Neural progenitor cell (in vitro differentiated cells): Measurements from ENCODE around the gene PRH1. TPM values are rescaled to one million over a fixed set of nuclear protein-coding genes. Genes with fewer than 3 reads are reported as not detected.

ENCODE experiments used
- DNase-seq: peaks from one replicate; pipeline ENCODE4 v3.0.0-alpha.2; 2016; ENCODE audit warnings: low spot score
- H2AFZ ChIP-seq: fragments of 200-600 bp; sonication (generic); replicated peaks from 2 replicates; pipeline ENCODE4 v1.6.1; 2016; ENCODE audit warnings: antibody characterized with exemption
- H3F3A ChIP-seq: fragments of 200-600 bp; sonication (generic); 2 replicates; pipeline ENCODE4 v1.6.1; 2016; ENCODE audit warnings: antibody characterized with exemption, low read depth
- H3K27ac ChIP-seq: fragments of 200-600 bp; sonication (generic); 2 replicates; pipeline ENCODE4 v1.5.1; 2016; ENCODE audit warnings: mild to moderate bottlenecking
- H3K27me3 ChIP-seq: fragments of 200-600 bp; sonication (generic); 2 replicates; pipeline ENCODE4 v1.6.1; 2016; ENCODE audit warnings: mild to moderate bottlenecking, moderate library complexity
- H3K36me3 ChIP-seq: fragments of 200-600 bp; sonication (generic); 2 replicates; pipeline ENCODE4 v1.5.1; 2016
- H3K4me1 ChIP-seq: fragments of 200-600 bp; sonication (generic); 2 replicates; pipeline ENCODE4 v1.6.1; 2016; ENCODE audit warnings: mixed run types
- H3K4me2 ChIP-seq: fragments of 200-600 bp; sonication (generic); 2 replicates; pipeline ENCODE4 v1.6.1; 2016
- H3K4me3 ChIP-seq: fragments of 200-600 bp; sonication (generic); 2 replicates; pipeline ENCODE4 v1.5.1; 2016
- H3K79me2 ChIP-seq: fragments of 200-600 bp; sonication (generic); 2 replicates; pipeline ENCODE4 v1.6.1; 2016; ENCODE audit warnings: low read depth
- H3K9ac ChIP-seq: fragments of 200-600 bp; sonication (generic); 2 replicates; pipeline ENCODE4 v1.6.1; 2016
- H3K9me3 ChIP-seq: fragments of 200-600 bp; sonication (generic); 2 replicates; pipeline ENCODE4 v1.5.1; 2016; ENCODE audit warnings: low read depth
- H4K20me1 ChIP-seq: fragments of 200-600 bp; sonication (generic); 2 replicates; pipeline ENCODE4 v1.6.1; 2016; ENCODE audit warnings: low read depth
- H3K27ac Mint-ChIP-seq: 3 replicates; pipeline ENCODE4 v1.8.0; 2021; ENCODE audit warnings: mixed read lengths
- H3K27me3 Mint-ChIP-seq: 2 replicates; pipeline ENCODE4 v1.8.0; 2022; ENCODE audit warnings: low read depth, mild to moderate bottlenecking, inconsistent platforms, moderate library complexity, mixed read lengths; ENCODE audit not compliant: insufficient read depth
- H3K36me3 Mint-ChIP-seq: 3 replicates; pipeline ENCODE4 v1.8.0; 2021; ENCODE audit warnings: mixed read lengths
- H3K4me1 Mint-ChIP-seq: 3 replicates; pipeline ENCODE4 v1.8.0; 2021; ENCODE audit warnings: mixed read lengths
- H3K4me3 Mint-ChIP-seq: 3 replicates; pipeline ENCODE4 v1.8.0; 2021; ENCODE audit warnings: mild to moderate bottlenecking, moderate library complexity, mixed read lengths
- H3K9me3 Mint-ChIP-seq: 3 replicates; pipeline ENCODE4 v1.8.0; 2020; ENCODE audit warnings: mixed read lengths
- EZH2 ChIP-seq: fragments of 200-600 bp; sonication (generic); IDR thresholded peaks from 2 replicates; pipeline ENCODE4 v1.6.1; 2017; ENCODE audit warnings: antibody characterized with exemption, mild to moderate bottlenecking, moderate library complexity
- EZH2phosphoT487 ChIP-seq: fragments of 200-600 bp; sonication (generic); IDR thresholded peaks from 2 replicates; pipeline ENCODE4 v1.6.1; 2017; ENCODE audit warnings: antibody characterized with exemption
- total RNA-seq: library from RNA; depleted of rRNA; stranded (reverse); fragments of >200 nt; gene quantifications from 2 replicates; pipeline ENCODE4 v1.2.3, GENCODE V29; 2015; ENCODE audit warnings: low replicate concordance
- TF ChIP-seq, protein P1 (sequence below): fragments of 200-600 bp; sonication (generic); IDR thresholded peaks from 2 replicates; pipeline ENCODE4 v1.5.1; 2017; ENCODE audit warnings: antibody characterized with exemption, mild to moderate bottlenecking

Gene PRH1
- total RNA-seq, 1 donor from 2014 or later = 24.1 TPM

- Histone ChIP-seq H3F3A (no peaks in the 10 kb centered on the region), H3K4me3 (no peak overlapping the region), H3K4me2 (no peak overlapping the region), H3K27me3 (no peaks in the 10 kb centered on the region), H2AFZ (no peak overlapping the region), H3K9me3 (peaks cover 3% of the 10 kb centered on the region), H4K20me1 (no peaks in the 10 kb centered on the region), H3K9ac (no peak overlapping the region), H3K79me2 (no peaks in the 10 kb centered on the region), H3K4me1 (no peaks in the 10 kb centered on the region), H3K27ac (no peak overlapping the region), H3K36me3 (peaks cover 1% of the 10 kb centered on the region)
- TF ChIP-seq EZH2 = no peak
- TF ChIP-seq, protein P1, sequence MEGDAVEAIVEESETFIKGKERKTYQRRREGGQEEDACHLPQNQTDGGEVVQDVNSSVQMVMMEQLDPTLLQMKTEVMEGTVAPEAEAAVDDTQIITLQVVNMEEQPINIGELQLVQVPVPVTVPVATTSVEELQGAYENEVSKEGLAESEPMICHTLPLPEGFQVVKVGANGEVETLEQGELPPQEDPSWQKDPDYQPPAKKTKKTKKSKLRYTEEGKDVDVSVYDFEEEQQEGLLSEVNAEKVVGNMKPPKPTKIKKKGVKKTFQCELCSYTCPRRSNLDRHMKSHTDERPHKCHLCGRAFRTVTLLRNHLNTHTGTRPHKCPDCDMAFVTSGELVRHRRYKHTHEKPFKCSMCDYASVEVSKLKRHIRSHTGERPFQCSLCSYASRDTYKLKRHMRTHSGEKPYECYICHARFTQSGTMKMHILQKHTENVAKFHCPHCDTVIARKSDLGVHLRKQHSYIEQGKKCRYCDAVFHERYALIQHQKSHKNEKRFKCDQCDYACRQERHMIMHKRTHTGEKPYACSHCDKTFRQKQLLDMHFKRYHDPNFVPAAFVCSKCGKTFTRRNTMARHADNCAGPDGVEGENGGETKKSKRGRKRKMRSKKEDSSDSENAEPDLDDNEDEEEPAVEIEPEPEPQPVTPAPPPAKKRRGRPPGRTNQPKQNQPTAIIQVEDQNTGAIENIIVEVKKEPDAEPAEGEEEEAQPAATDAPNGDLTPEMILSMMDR = no peak
- no peak for TF ChIP-seq EZH2phosphoT487
- Mint-ChIP-seq H3K27ac (no peak overlapping the region), H3K27me3 (no peaks in the 10 kb centered on the region), H3K9me3 (peaks cover 7% of the 10 kb centered on the region), H3K4me3 (no peak overlapping the region), H3K36me3 (peaks cover 25% of the 10 kb centered on the region), H3K4me1 (no peaks in the 10 kb centered on the region)
- DNase-seq = no peak
Observed at GRCh38 chr12:10851243-10851858, 32.7 kb downstream of the PRH1 start.

DNA sequence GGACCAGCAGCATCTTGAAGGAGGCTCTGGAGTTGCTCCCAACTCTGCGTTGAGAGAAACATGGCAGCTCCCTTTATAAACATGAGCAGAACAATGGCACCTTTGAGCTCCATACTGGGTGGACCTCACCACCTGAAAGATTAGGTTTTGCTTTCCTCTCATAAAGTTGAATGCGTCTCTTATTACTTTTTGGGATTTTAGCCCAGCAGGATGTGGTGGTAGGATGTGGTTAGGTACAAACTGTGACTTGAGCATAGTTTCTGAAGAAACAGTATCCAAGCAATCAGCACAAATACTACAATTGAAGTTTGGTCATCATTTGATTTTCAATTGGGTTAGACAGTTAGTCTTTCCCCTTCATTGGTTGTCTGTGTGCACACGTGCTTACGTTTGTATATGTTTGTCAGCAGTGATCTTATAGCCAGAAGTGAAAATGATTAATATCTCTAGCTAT, 34.6 kb downstream of the PRH1 start, which contains the start of gene PRR4:
Gene PRR4, minus strand, starts transcription at position 51 of the 454 bp plus-strand sequence. Its CDS starts 38 bp downstream, at position 13.
- Histone ChIP-seq H3K9ac (no peak within 1 kb of the TSS), H3F3A (no peaks in the 10 kb centered on the region), H3K4me1 (no peaks in the 10 kb centered on the region), H3K9me3 (no peaks in the 10 kb centered on the region), H3K4me2 (no peak within 1 kb of the TSS), H4K20me1 (no peaks in the 10 kb centered on the region), H2AFZ (no peak within 1 kb of the TSS), H3K27ac (no peak within 1 kb of the TSS), H3K27me3 (no peaks in the 10 kb centered on the region), H3K36me3 (no peaks in the 10 kb centered on the region), H3K4me3 (no peak within 1 kb of the TSS), H3K79me2 (no peaks in the 10 kb centered on the region)
- Mint-ChIP-seq H3K36me3 (peaks cover 17% of the 10 kb centered on the region), H3K27ac (no peak within 1 kb of the TSS), H3K27me3 (no peaks in the 10 kb centered on the region), H3K9me3 (no peaks in the 10 kb centered on the region), H3K4me1 (no peaks in the 10 kb centered on the region), H3K4me3 (no peak within 1 kb of the TSS)
- TF ChIP-seq EZH2 = no peak
- TF ChIP-seq, protein P1 = no peak
- no peak for TF ChIP-seq EZH2phosphoT487
- DNase-seq = no peak

DNA sequence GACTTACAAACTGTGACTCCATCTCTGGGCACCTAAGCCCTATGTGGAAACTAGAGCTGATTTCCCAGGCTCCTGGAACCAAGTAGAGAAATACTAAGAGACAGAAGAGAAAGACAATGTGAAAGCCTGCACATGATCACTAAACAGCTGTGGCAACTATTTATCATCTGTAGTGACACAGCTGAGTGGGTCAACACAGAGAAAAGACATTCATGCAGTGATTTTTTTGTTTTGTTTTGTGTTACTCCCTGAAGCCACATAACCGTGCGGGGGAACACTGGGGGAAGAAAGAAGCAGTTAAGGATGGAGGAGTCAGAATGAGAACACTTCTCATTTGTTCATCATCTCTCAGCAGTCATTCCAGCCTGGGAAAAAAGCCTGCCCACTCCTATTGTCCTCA, 36.3 kb downstream of the PRH1 start:
- Histone ChIP-seq H3K79me2 (no peaks in the 10 kb centered on the region), H3K9ac (no peak overlapping the region), H3K4me2 (no peak overlapping the region), H3K36me3 (no peaks in the 10 kb centered on the region), H3K27ac (no peak overlapping the region), H2AFZ (no peak overlapping the region), H3K4me1 (no peaks in the 10 kb centered on the region), H4K20me1 (no peaks in the 10 kb centered on the region), H3F3A (no peaks in the 10 kb centered on the region), H3K27me3 (no peaks in the 10 kb centered on the region), H3K4me3 (no peak overlapping the region), H3K9me3 (no peaks in the 10 kb centered on the region)
- Mint-ChIP-seq H3K27me3 (no peaks in the 10 kb centered on the region), H3K36me3 (peaks cover 21% of the 10 kb centered on the region), H3K4me1 (no peaks in the 10 kb centered on the region), H3K27ac (no peak overlapping the region), H3K4me3 (no peak overlapping the region), H3K9me3 (no peaks in the 10 kb centered on the region)
- no peak for DNase-seq
- no peak for TF ChIP-seq EZH2
- TF ChIP-seq EZH2phosphoT487 = no peak
- TF ChIP-seq, protein P1 = no peak
